ENCODE results near the gene THRAP3.

- TF ChIP-seq POLR2A (IDR thresholded peaks at IDR 0.05; ENCODE audit: low read depth) = no peak
- no peak for TF ChIP-seq CTCF (IDR thresholded peaks at IDR 0.05)
- TF ChIP-seq EP300 (IDR thresholded peaks at IDR 0.05) = no peak
- TF ChIP-seq POLR2AphosphoS5 (IDR thresholded peaks at IDR 0.05) = no peak
Measured at GRCh38 chr1:36352125-36352909, 128.1 kb downstream of the THRAP3 start.

Measured in esophagus muscularis mucosa (tissue), 4 donors.